Measurements from ENCODE around the gene FSTL4. TPM values are rescaled to one million over a fixed set of nuclear protein-coding genes. Genes with fewer than 3 reads are reported as not detected.

The FSTL4 gene
- total RNA-seq, 4 donors from 2014 or later: 0.33 to 0.78 (median 0.34) TPM; not detected in 1

- Histone ChIP-seq H3K27me3 (peaks cover 0 to 39% (median 2%) of the 10 kb centered on the region in 4 donors), H3K36me3 (no peaks in the 10 kb centered on the region), H3K9me3 (no peaks in the 10 kb centered on the region), H3K27ac (replicated peaks in 1 of 4) (no peak overlapping the region), H3K4me3 (no peak overlapping the region), H3K4me1 (no peaks in the 10 kb centered on the region)
- no peak for DNase-seq (ENCODE audit: extremely low spot score)
- intact Hi-C loops (cut with DNase I): no loop called here
- TF ChIP-seq CTCF (IDR thresholded peaks at IDR 0.05) (no peak), POLR2A (IDR thresholded peaks at IDR 0.05; ENCODE audit: low read depth) (no peak), POLR2AphosphoS5 (IDR thresholded peaks at IDR 0.05) (no peak), EP300 (IDR thresholded peaks at IDR 0.05) (no peak)
- WGBS: 85% methylated on average over 9 of the region's 9 CpGs
Measured at GRCh38 chr5:133384903-133385302, 227.4 kb downstream of the FSTL4 start.

- H3K4me3 ChIP-seq: no peak overlapping the region
- no peaks in the 10 kb centered on the region for H3K36me3 ChIP-seq
- H3K27ac ChIP-seq (replicated peaks in 1 of 4): no peak overlapping the region
- intact Hi-C loops (cut with DNase I): no loop called here
- H3K4me1 ChIP-seq: no peaks in the 10 kb centered on the region
- no peaks in the 10 kb centered on the region for H3K9me3 ChIP-seq
- no peak for TF ChIP-seq EP300 (IDR thresholded peaks at IDR 0.05)
- TF ChIP-seq POLR2A (IDR thresholded peaks at IDR 0.05; ENCODE audit: low read depth): no peak
- TF ChIP-seq POLR2AphosphoS5 (IDR thresholded peaks at IDR 0.05): no peak
- no peak for TF ChIP-seq CTCF (IDR thresholded peaks at IDR 0.05)
- peaks cover 0 to 36% (median 2%) of the 10 kb centered on the region in 4 donors for H3K27me3 ChIP-seq
- WGBS: 84% methylated on average over 11 of the region's 12 CpGs
- no peak for DNase-seq (ENCODE audit: extremely low spot score)
Measured at GRCh38 chr5:133384120-133384855, 228.1 kb downstream of the FSTL4 start.

- no peaks in the 10 kb centered on the region for H3K36me3 ChIP-seq
- WGBS: 56% methylated on average over 9 of the region's 9 CpGs
- no peaks in the 10 kb centered on the region for H3K9me3 ChIP-seq
- H3K4me3 ChIP-seq: no peak overlapping the region
- TF ChIP-seq CTCF (IDR thresholded peaks at IDR 0.05) (no peak), POLR2AphosphoS5 (IDR thresholded peaks at IDR 0.05) (no peak), POLR2A (IDR thresholded peaks at IDR 0.05; ENCODE audit: low read depth) (no peak), EP300 (IDR thresholded peaks at IDR 0.05) (no peak)
- DNase-seq (ENCODE audit: extremely low spot score): no peak
- no peak overlapping the region for H3K27ac ChIP-seq (replicated peaks in 1 of 4)
- H3K4me1 ChIP-seq: no peaks in the 10 kb centered on the region
- H3K27me3 ChIP-seq: peaks cover 0 to 33% (median 2%) of the 10 kb centered on the region in 4 donors
- intact Hi-C loops (cut with DNase I): no loop called here
Measured at GRCh38 chr5:133383580-133383939, 228.8 kb downstream of the FSTL4 start.

GRCh38 chr5:133382661-133383579 lies 229.4 kb downstream of the FSTL4 start:
- Histone ChIP-seq H3K27me3 (peaks cover 0 to 29% (median 2%) of the 10 kb centered on the region in 4 donors), H3K27ac (replicated peaks in 1 of 4) (no peak overlapping the region), H3K4me3 (no peak overlapping the region), H3K4me1 (no peaks in the 10 kb centered on the region), H3K36me3 (no peaks in the 10 kb centered on the region), H3K9me3 (peaks cover 0 to 4% (median 2%) of the 10 kb centered on the region in 4 donors)
- TF ChIP-seq EP300 (IDR thresholded peaks at IDR 0.05) (no peak), POLR2A (IDR thresholded peaks at IDR 0.05; ENCODE audit: low read depth) (no peak), CTCF (IDR thresholded peaks at IDR 0.05) (no peak), POLR2AphosphoS5 (IDR thresholded peaks at IDR 0.05) (no peak)
- intact Hi-C loops (cut with DNase I): no loop called here
- 74% methylated on average over 8 of the region's 8 CpGs for WGBS
- no peak for DNase-seq (ENCODE audit: extremely low spot score)
